HG02610 (cell line): Measurements from ENCODE around the gene SPATA19.

Experiments used
- ATAC-seq: cut with Tn5 transposase; IDR thresholded peaks from one replicate; pipeline ENCODE4 v1.9.1; 2021; ENCODE audit warnings: mild to moderate bottlenecking, moderate library complexity; ENCODE audit not compliant: unreplicated experiment

SPATA19 gene

DNA sequence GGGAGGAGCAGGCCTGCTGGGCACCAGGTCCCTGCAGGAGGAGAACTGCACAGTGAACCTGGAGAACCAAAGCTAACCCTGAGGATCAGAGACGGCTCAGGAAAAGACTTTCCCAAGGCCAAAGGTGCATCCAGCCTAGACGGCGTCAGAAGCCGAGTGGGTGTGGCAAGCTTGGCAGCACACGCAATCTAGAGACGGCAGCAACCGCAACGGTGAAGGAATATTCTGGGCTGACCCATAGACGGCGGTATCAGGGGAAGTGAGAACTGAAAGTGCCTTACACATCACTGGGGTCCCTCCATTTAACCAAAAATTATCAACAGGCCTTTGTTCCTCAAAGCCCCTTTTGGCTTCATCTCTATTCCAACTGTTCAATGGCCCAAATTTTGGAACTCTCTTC lies 26.2 kb downstream of the SPATA19 start:
- ATAC-seq: no peak

DNA sequence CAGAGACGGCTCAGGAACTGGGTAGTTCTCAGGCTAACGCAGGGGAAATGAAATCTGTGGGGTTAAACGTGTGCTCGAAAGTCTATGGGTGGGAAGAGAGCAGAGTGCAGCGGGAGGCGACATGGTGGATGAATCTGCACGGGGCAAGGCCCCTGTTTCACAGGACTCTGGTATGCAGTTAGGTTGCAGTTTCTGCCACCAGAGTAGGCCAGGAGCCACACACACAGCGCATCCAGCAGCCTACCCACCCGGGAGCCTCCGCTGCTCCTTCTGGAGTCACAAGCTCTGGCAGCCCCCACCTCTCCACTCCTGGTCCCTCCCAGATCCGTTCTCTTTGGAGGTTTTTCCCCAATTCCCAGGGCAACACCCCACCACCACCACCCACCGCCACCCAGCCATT lies 27.0 kb downstream of the SPATA19 start:
- no peak for ATAC-seq

DNA sequence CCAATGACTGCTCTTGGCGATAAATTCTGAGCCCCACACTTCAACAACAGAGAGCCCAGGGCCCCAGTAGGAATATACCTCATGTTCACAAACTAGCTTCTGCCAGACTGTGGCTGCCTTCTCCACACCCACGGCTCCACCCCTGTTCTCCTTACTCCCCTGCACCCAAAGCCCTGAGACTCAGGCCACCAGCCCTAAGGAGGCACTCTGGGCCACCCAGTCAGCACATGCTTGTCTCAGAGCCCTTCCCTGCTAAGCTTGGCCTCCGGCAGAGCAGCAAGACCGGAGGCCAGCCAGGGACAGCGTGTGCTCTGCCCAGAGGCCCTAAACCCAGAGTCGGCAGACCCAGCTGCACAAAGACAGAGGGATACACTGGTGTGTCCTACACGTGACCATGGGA lies 27.9 kb downstream of the SPATA19 start:
- ATAC-seq: no peak

DNA sequence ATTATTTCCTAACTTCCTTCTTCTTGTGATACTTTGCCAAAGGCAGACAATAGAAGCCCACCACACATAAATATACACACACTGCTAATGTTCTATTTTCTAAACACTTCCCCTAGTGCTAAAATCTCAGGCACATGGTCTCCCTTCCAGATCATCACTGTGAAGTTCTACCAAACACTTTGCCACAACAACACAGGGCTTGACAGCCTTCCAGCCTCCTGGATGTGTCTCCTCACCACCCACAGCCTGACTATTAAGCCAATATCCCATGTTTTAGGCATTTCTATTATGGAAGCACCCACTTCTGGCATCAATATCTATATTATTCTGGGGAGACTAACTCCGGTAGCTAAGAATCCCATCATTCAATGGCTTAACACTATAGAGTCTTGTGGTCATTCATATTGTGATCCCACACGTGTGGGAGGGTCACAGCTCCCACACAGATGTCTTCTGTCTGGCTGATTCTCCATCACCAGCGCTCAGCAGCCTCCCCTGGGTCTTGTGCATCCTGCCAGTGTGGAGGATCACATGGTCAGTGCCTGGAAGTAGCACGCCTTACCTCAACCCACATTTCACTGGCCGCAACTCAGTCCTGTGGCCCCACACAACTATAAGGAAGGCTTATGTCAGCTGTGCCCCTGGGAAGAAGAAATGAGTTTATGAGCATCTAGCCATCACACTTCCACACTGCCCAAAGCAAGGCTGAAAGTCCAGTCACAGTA lies 29.0 kb downstream of the SPATA19 start:
- ATAC-seq: no peak

DNA sequence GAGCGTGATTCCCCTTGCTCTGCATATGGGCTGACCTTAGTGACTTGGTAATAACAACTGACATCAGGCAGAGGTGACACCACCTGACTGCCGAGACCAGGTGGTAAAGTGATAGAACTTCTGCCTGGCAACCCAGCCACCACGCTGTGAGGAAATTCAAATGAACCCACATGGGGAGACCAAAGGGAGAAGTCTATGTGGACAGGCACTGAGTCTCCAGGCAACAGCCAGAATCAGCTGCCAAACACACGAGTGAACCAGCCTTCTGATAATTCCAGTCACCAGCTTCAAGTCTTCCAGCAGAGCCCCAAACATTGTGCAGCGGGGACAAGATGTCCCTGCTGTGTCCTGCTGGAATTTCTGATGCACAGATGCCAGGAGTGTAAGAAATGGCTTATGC lies 29.7 kb downstream of the SPATA19 start:
- ATAC-seq: no peak

DNA sequence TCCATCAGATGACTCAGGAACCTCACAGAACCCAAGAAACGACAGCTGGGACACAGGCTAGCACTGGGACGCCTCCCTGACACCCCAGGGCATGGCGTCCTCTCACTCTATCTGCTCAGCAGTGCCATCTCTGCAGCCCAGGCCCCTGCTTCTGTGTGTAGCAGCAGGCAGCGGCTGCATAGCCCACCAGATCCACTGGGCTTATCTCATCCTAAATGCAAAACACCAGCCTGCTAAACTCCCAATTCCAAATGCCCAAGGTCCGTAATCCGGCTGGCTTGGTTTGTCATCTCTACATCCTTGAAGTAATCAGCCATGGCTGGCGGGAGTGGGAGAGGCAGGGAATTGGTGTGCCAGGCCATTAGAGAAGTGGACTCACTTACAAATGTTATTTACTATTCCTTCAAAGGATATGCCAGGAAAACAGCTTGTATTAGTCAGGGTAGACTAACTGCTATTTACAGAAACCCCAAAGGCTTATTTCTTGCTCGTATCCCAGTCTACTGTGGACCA lies 30.7 kb downstream of the SPATA19 start:
- no peak for ATAC-seq

DNA sequence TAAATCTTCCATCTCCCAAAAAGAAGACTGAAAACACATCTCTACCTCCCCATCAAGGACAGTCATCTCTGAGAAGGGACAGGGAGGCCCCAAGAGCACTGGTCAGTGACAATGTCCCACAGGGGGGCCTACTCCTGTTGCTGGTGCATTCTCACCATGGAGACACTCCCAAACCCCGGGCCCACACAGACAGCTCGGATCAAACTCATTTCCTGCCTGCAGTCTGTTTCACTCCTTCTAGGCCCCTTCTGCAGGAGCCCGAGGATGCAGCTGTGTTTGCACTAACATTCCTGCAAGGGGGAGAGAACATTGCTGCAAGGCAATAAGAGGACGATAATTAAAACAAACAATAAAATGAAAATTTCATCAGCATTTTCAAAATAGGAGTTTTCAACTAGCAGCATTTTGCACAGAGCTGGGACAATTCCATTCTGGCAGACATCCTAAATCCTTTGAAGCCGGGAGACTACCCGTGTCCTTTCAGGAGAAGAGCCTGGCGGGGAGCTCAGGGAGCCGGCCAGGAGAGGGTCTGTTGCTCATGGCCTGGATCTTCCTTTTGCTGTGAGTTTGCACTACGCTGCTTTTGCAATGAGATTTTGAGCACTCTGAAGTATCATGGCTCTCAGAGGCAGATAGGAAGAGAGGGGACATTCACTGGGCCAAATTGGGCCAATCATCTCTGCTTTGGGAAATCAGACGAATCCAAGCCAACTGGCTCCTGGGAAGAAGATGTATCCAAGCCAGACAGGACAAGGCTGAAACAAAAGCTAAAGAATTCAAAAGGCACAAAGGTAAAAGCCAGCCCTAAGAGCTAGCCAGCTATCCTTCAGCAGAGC lies 33.2 kb downstream of the SPATA19 start:
- no peak for ATAC-seq

DNA sequence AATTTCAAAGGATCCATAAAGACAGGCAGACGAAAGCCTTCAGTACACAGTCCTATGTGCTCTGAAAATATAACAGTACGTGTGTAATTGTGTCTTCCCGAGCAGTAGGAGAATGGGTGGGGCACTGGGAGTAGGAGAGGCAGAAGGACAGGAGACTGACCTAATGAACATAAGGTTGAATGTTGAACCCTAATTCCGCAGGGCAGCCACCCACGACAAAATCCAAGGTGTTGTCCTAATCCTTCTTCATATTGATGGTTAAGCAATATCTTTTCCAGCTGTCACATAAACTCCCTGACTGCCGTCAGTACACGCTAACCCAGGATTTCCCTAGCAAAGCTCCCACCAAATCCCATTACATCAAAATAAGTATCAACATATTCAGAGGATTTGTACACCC lies 34.5 kb downstream of the SPATA19 start:
- ATAC-seq: no peak

DNA sequence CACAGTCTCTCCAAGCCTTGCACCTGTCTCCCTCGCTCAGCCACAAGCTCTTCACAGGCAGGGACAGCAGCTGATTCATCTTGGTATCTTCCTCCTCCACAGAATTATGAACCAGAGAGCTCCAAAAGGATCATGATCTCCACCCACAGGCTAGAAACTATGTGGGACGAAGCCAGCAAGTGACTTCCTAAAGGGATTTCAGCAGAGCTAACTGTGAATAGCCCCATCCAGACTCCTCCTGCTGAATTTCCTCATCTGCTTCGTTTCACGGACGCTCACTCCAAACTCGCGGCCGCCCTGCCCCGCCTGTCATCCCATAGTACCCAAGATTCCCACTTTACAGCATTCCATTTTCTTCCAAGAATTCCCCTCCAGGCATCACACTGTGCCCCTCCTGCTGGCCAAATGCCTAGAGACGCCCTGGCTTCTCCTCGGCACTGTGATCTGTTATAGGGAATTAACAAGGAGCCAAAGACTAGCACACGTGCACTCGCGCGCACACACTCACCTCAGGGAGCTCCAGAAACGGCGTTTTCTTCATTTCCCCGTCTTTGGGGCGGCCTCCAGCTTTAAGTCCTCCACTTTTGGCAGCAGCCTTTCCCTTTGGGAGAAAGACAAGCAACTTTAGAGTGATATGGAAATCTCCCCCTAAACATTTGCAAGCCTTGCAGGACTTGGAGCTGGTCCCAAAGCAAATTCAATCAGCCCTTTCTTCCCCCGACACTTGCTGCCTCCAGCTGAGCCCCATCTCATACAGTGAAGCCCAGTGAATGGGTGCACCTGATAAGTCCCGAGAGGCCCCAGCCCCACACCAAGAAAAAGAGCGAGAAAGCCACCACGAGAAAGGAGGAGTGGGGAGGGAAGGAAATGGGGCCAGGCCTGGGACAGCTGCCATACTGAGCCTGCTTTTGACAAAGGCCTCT lies 35.5 kb downstream of the SPATA19 start:
- ATAC-seq: no peak

DNA sequence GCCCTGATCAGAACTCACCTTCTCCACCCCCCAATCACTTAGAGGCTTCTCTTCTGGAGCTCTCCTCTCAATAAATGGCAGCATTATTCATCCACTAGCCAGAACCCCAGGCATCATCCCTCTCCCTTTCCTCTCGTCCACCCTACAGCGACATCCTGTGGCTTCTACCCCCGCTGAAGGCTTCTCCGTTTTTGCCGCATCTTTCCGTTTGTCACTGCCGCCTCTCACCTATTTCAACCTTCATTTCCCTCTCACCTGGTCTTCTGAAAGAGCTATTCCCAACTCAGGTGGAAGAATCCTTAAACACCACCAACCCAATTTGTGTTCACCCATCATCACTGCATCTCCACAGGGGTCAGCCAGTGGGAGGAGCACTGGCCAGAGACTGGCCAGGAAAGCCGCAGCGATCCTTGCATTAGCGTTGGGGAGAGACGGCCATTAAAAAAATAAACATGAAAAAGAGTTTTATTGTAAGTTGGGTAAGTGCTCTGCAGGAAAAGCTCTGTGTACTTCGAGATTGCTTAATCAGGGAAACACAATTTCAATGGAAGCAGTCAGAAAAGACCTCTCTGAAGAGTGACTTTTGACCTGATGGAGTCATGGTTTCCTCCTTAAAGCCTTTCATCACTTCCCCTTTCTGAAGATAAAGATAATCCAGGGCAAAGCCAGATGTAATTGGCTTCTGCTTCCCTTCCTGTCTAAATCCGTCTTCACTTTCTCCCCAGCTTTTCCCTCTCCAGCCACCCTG lies 36.7 kb downstream of the SPATA19 start:
- no peak for ATAC-seq

DNA sequence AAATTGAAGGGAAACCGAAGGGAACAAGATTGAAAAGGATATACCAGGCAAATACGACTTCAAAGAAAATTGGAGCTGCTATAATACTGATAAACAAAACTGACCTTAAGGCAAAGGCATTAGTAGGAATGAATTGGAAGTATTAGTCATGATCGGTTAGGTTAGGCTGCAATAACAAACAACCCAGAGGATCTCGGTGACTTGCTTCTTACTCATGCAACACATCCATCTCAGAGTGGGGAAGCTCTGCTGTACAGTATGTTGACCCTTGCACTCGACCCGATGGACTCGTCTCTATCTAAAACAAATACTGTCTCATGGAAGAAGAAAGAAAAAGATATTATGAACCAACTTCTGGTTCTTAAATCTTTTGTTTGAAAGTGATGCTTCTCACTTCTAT lies 42.3 kb downstream of the SPATA19 start:
- ATAC-seq: no peak

DNA sequence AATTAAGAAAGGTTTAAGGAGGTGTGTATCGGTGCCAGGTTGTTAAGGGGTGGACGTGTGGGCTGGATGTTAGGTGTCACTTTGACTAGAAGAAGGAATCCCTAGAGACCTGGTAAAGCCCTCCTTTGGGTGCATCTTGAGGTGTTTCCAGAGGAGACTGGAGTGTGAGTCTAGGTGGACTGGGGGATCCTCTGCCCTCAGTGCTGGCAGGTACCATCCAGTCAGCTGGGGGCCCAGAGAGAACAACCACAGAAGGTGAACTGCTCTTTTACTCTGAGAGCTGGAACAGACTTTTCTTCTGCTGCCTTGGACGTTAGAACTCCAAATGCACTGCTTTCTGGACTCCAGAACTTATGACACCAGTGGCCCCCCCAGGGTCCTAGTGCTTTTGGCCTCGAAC lies 44.0 kb downstream of the SPATA19 start:
- ATAC-seq: no peak

DNA sequence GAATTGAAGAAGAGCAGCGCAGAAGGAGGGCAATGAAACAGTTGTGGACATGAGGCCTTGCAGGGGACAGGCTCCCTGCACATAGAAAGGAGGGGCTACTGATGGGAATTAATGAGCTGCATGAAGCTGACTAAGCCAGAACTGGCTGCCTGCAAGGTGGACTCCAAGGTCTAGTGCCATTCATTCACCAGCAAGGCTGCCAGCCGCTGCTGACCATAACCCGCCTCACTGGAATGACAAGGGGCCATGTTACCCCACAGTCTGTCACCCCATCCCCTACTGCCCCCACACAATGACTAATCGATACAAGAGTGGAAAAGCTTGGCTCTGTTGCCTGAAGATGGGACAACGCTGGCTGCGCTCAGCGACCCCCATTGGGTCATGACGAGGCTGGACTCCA lies 44.6 kb downstream of the SPATA19 start:
- ATAC-seq: no peak

DNA sequence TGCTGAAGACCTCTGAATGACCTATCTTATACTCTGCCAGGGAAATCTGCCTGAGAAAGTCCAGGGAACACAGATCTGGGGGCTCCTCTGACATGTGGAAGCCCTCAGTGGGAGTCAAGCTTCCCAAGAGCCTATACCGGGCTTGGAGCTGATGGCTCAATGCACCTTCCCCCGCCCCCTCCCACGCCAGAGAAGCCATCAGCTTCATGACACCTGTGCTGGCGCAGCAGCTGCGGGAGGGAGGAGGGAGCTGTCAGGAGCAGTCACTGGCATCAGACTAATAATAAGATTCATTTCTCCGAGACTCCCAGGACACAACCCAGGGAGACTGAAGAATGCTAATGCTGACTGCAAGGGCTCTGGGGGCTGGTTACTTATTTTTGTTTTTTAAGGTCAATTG lies 47.8 kb downstream of the SPATA19 start:
- ATAC-seq: no peak

DNA sequence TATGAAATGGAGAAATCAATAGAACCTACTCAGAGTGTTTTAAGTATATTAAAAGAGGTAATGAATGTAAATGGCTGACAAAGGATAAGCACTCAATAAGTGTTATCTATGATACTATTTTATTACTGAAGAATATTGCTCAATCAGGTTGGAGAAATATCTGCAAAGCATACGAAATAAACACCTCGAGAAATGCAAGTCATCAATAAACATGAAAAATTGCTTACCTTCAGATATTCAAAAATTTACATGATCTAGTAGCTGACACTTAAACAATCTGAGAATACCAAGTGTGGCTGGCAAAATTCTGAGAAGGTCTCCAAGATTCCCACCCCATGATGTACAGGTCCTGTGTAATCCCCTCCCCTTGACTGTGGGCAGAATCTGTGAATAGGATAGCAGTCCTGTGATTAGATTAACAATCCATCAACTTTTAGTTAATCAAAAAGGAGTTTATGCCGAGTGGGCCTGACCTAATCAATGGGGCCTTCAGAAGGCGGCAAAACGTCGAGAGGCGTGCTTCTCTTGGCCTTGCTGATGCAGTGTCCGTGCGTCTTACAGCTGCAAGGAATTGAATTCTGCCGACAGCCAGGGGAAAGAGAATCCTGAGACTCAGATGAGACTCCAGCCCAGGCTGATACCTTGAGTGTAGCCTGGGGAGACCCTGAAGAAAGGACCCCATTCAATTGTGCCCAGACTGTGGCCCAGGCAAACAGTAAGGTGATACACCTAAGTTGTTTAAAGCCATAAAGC lies 49.1 kb downstream of the SPATA19 start:
- no peak for ATAC-seq

DNA sequence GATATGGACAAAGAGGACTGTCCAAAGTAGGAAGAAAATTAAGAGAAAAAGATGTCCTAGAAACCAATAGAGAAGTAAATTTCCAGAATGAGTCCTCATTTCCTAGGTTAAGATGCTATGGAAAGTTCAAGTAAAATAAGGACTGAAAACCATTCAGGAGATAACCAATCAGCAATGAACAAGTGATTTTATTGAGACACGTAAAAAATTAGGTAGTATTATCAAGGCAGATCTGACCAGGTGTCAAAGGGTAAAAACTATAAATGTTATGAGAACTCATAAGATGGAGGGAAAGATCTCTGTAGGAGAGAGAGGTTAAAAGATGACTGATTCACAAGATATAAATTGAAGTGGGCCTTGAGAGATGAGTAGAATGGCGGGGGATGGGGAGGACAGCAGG lies 50.2 kb downstream of the SPATA19 start:
- no peak for ATAC-seq

DNA sequence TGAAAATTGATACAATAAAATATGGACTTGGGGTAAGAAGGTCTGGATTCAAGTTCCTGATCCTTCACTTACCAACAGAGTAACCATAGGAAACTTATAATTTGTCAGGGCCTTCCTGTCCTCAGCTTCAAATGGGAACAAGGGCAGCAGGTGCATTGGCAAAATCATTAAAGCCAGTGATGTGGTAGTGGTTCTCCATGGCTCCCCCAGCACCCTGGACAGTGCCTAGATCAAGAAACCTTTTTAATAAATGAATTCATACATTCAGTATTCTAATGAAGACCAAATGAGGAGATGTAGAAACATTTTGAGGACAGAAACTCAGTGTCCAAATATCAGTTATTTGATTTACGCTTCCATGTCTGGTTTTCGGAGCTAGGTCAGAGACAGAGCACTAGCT lies 51.1 kb downstream of the SPATA19 start:
- ATAC-seq: no peak

DNA sequence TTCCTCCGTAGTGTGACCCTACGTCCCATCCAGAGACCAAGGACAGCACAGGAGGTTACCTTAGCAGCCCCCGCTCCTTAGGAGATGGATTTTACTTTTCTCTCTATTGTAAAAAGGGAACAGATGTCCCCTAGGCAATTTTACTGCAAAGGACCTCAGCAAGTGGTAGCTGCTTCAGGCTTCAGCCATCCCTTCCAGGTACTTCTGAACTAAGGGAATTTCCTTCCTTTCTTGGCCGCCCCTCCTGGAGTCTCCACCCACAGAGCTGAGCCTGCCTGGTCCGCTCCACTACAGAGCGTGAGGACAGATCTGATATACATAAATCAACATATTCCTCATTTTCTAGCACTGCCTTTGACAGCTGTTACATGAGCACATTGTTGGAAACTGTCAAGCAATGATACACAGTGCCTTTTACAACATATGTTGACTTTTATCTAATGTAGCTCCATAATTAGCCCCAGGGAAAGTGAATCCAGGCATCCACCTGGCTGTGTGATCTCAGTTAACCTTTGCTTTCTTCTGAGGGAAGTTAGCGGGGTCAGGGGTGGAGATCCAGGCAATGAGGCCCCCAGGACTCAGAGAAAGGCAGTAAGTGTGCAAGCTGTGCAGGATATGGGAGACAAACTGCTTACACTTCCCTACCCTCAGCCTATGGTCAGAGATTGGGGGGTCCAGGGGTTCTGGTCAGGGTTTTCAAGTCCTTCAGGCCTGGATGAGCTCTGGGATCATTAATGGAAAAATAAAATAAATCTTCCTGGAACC lies 51.9 kb downstream of the SPATA19 start:
- ATAC-seq: no peak

DNA sequence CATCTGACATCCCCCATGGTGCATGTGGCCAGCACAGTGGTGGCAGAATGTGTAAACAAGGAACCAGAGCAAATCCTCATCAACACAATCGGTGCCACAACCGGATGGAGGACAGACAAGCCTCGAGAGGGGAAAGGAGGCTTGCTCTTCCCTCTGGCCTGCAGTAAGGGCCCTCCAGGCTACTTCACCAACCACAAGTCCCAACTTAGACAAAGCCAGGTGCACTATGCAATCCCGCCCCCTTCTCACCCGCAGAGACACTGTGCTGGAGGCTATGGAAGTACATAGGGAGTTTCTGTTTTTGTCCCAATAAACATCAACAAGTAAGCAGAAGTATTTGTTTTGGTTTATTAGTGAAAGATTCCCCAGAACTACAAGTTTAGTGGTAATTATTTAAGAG lies 54.3 kb downstream of the SPATA19 start:
- ATAC-seq: no peak
